ENCODE measurements around the gene CNGA4.

DNA sequence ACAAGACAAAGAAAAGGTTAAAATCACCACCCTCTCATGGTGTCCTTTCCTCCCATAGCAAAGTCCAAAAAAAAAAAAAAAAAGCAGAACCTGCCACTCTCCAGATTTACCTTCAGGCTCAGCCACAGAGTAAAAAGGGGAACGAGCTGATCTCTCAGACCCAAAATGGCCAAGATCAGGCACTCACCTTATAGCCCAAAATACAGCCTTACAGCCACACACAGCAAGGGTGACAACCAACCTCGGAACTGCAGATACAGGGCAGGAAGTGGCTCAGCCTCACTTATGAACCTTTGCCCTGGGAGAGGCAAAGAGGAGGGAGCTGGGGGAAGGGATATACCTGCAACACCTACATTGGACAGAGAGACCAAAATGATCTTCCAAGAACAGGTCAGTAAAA, 9.0 kb upstream of the CNGA4 start:
- TF ChIP-seq EZH2phosphoT487 (IDR thresholded peaks at IDR 0.05; ENCODE audit: borderline replicate concordance) = no peak
- TF ChIP-seq, protein P1, sequence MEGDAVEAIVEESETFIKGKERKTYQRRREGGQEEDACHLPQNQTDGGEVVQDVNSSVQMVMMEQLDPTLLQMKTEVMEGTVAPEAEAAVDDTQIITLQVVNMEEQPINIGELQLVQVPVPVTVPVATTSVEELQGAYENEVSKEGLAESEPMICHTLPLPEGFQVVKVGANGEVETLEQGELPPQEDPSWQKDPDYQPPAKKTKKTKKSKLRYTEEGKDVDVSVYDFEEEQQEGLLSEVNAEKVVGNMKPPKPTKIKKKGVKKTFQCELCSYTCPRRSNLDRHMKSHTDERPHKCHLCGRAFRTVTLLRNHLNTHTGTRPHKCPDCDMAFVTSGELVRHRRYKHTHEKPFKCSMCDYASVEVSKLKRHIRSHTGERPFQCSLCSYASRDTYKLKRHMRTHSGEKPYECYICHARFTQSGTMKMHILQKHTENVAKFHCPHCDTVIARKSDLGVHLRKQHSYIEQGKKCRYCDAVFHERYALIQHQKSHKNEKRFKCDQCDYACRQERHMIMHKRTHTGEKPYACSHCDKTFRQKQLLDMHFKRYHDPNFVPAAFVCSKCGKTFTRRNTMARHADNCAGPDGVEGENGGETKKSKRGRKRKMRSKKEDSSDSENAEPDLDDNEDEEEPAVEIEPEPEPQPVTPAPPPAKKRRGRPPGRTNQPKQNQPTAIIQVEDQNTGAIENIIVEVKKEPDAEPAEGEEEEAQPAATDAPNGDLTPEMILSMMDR (IDR thresholded peaks at IDR 0.05 in 2 of 3, conservative IDR thresholded peaks at IDR 0.05 in 1 of 3; ENCODE audit: borderline replicate concordance in 1 of 3, insufficient read depth in 1 of 3, low read depth in 2 of 3, low read length in 2 of 3) = no peak
- TF ChIP-seq, protein P2, sequence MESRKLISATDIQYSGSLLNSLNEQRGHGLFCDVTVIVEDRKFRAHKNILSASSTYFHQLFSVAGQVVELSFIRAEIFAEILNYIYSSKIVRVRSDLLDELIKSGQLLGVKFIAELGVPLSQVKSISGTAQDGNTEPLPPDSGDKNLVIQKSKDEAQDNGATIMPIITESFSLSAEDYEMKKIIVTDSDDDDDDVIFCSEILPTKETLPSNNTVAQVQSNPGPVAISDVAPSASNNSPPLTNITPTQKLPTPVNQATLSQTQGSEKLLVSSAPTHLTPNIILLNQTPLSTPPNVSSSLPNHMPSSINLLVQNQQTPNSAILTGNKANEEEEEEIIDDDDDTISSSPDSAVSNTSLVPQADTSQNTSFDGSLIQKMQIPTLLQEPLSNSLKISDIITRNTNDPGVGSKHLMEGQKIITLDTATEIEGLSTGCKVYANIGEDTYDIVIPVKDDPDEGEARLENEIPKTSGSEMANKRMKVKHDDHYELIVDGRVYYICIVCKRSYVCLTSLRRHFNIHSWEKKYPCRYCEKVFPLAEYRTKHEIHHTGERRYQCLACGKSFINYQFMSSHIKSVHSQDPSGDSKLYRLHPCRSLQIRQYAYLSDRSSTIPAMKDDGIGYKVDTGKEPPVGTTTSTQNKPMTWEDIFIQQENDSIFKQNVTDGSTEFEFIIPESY (IDR thresholded peaks at IDR 0.05; ENCODE audit: extremely low read depth, insufficient replicate concordance, low read length) = no peak
- TF ChIP-seq ZNF274 (IDR thresholded peaks at IDR 0.05; ENCODE audit: low read depth, low read length) = no peak
- no peak for TF ChIP-seq JUND (IDR thresholded peaks at IDR 0.05)
- TF ChIP-seq YY1 (IDR thresholded peaks at IDR 0.05; ENCODE audit: extremely low read depth, insufficient replicate concordance, low read depth, low read length) = no peak
- no peak for TF ChIP-seq POLR2A (IDR thresholded peaks at IDR 0.05; ENCODE audit: borderline replicate concordance, extremely low read depth, insufficient read depth, insufficient read length)
- no peak for TF ChIP-seq POLR2AphosphoS5 (IDR thresholded peaks at IDR 0.05; ENCODE audit: low read depth, low read length)
- TF ChIP-seq ZFX (IDR thresholded peaks at IDR 0.05) = no peak
- TF ChIP-seq, protein P3, sequence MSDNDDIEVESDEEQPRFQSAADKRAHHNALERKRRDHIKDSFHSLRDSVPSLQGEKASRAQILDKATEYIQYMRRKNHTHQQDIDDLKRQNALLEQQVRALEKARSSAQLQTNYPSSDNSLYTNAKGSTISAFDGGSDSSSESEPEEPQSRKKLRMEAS (IDR thresholded peaks at IDR 0.05) = no peak
- TF ChIP-seq, protein P4, sequence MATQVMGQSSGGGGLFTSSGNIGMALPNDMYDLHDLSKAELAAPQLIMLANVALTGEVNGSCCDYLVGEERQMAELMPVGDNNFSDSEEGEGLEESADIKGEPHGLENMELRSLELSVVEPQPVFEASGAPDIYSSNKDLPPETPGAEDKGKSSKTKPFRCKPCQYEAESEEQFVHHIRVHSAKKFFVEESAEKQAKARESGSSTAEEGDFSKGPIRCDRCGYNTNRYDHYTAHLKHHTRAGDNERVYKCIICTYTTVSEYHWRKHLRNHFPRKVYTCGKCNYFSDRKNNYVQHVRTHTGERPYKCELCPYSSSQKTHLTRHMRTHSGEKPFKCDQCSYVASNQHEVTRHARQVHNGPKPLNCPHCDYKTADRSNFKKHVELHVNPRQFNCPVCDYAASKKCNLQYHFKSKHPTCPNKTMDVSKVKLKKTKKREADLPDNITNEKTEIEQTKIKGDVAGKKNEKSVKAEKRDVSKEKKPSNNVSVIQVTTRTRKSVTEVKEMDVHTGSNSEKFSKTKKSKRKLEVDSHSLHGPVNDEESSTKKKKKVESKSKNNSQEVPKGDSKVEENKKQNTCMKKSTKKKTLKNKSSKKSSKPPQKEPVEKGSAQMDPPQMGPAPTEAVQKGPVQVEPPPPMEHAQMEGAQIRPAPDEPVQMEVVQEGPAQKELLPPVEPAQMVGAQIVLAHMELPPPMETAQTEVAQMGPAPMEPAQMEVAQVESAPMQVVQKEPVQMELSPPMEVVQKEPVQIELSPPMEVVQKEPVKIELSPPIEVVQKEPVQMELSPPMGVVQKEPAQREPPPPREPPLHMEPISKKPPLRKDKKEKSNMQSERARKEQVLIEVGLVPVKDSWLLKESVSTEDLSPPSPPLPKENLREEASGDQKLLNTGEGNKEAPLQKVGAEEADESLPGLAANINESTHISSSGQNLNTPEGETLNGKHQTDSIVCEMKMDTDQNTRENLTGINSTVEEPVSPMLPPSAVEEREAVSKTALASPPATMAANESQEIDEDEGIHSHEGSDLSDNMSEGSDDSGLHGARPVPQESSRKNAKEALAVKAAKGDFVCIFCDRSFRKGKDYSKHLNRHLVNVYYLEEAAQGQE (IDR thresholded peaks at IDR 0.05; ENCODE audit: low read depth) = no peak
- no peak for TF ChIP-seq EZH2 (IDR thresholded peaks at IDR 0.05)
- TF ChIP-seq ELF1 (IDR thresholded peaks at IDR 0.05; ENCODE audit: borderline replicate concordance, low read depth) = no peak

Measured in HCT116 (cell line).